Activated CD8-positive, alpha-beta memory T cell treated with anti-CD3 and anti-CD28 coated beads, Interleukin-2, amount 50 U/mL, for 48 hours (primary cell): Measurements from ENCODE around the gene AMBRA1.

Source experiments
- DNase-seq: peaks from one replicate; pipeline ENCODE4 v3.0.0-alpha.2; 2020

Gene AMBRA1

GRCh38 chr11:46564459-46564858 is 29.4 kb downstream of the AMBRA1 start:
- DNase-seq, result no peak

GRCh38 chr11:46562527-46562926 is 31.3 kb downstream of the AMBRA1 start:
- no peak for DNase-seq

- DNase-seq, result no peak
Measured at GRCh38 chr11:46560300-46560991, 33.4 kb downstream of the AMBRA1 start.

DNA sequence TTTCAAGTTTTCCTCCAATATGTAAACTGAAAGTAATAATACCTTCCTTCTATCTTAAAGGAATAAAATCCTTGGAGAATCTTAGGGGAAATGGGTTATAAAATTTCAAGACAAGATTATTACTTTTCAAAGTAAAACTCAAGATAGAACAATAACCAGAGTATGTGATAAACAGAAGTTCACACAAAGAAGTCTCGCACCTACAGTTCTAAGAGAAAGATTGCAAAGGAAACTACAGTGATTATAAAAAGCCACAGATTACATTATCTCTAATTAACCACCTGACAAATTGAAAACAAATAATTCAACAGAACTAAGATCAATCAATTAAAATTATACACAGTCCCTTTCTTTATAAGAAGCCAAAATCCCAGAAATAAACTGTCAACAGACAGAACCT is 34.0 kb downstream of the AMBRA1 start:
- no peak for DNase-seq

GRCh38 chr11:46557684-46558151 is 36.1 kb downstream of the AMBRA1 start:
- no peak for DNase-seq

- DNase-seq, result no peak
Measured at GRCh38 chr11:46555267-46556054, 38.4 kb downstream of the AMBRA1 start.

DNA sequence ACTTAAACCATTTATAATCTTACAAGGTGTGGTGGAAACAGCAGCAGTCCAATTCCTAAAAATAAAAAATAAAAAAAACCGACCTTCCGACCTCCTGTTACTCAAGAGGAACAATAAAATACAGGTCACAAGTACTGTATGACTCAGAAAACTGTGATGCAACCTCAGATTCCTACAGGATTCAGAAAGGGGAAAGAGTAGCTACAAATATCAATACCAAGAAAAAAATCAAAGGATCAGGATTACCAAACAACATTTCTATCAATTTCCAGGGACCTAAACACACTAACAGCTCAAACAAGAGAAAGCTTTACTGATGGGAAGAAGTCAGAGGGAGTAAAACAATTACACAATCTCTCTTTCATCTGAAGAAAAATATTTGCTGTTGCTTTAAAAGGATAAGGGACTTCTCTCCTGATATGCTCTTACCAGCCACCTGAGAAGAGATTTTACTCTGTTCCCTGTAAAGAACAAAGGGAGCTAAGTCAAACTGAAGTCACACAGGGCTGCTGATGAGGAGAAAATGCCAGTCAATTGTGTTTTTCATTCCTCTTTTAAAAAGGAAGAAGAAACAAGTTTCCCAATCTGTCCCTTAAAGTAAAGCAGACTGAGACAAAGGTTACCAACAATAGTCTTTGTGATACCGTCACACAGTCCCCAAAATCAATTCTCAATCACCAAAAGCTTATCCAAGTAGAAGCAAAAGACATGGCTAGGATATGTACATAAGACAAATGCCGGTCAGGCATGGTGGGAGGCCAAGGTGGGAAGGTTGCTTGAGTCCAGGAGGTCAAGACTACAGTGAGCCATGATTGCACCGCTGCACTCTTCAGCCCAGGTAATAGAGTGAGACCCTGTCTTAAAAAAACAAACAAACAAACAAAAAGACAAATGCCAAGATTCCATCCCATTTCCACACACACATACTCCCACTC is 39.3 kb downstream of the AMBRA1 start:
- DNase-seq, result no peak

DNA sequence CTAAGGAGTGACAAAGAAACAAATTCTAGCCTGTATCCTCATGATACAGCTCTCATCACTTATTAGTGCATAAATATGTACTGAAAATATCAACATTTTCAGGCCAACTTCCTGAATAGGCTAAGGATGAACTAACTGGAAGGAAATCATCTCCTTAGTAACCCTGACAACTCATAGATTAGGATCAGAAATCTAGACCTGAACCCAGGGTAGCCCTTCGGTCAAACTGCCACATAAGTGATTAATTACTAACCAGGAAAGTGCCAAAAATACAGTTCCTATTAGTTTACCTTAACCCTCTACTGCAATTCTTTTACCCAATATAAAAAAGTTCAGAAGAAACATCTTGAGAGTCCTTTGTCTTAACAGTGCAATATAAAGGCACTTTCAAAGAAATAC is 40.0 kb downstream of the AMBRA1 start:
- DNase-seq, result no peak

GRCh38 chr11:46551261-46551660 is 42.6 kb downstream of the AMBRA1 start:
- DNase-seq, result no peak

DNA sequence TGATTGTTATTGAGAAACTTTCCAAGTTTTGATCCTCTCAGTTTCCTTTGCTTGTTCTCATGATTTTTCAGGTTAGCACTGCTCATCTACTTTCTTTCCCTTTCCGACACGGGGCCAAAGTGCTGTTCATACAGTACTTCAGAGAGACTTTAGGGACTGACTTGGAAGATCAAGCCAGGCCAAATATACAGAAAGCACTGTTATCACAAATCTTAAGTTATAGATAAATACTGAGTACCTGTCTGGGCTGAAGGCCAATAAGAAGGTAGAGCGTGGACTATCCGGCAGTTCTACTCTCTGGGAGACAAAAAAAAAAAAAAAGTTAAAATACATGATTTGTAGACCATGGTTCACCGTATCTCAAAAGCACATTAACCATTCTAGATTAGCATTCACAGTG is 46.2 kb downstream of the AMBRA1 start:
- no peak for DNase-seq

GRCh38 chr11:46543564-46543963 is 50.3 kb downstream of the AMBRA1 start:
- no peak for DNase-seq

GRCh38 chr11:46541593-46542371 is 52.0 kb downstream of the AMBRA1 start:
- DNase-seq, result no peak

- no peak for DNase-seq
Measured at GRCh38 chr11:46540807-46541206, 53.0 kb downstream of the AMBRA1 start.

- peak; percentile 71 for DNase-seq
Measured at GRCh38 chr11:46537537-46538295, 56.1 kb downstream of the AMBRA1 start.

GRCh38 chr11:46537121-46537520 is 56.7 kb downstream of the AMBRA1 start:
- no peak for DNase-seq

- DNase-seq, result no peak
Measured at GRCh38 chr11:46535688-46536087, 58.1 kb downstream of the AMBRA1 start.

DNA sequence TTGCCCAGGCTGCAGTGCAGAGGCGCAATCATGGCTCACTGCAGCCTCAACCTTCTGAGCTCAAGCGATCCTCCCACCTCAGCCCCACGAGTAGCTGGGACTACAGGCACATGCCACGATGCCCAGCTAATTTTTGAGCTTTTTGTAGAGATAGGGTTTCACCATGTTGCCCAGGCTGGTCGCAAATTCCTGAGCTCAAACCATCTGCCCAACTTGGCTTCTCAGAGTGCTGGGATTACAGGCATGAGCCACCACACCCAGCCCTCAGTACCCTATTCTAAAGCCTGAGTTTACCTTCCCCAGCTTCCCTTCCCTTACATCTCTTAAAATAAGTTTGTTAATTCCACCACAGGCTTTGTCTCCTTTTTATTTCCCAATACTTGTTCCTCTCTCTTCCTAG is 59.1 kb downstream of the AMBRA1 start:
- no peak for DNase-seq

DNA sequence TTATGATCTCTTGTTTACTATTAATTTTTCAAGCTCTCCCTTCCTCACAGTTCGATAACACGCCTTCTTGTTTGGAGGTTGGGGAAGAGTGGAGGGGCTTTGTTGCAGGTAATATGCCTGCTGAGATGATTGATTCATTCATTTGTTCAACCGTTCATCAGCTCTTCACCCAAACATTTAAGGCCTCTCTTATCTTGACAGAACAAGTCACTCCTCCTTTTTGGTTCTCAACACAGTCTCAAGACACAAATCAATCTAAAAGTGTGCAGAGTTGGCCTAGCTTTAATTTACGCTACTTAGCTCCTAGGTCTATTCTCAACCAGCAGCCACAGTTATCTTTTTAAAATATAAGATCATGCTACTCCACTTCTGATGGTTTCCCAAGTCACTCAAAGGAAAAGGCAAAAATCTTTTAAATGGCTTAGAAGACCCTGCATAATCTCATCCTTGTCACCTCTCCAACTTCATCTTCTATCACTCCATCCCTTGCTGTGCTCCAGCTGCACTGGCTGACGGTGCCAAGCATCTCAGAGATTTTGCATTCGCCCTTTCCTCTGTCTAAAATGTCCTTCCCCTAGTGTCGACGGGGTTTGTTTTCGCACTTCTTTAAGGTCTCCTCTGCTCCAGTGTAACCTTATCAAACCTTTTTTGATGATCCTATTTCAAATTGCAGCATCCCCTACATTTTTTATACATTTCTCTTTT is 60.3 kb downstream of the AMBRA1 start:
- no peak for DNase-seq

GRCh38 chr11:46529928-46530574 is 63.8 kb downstream of the AMBRA1 start:
- DNase-seq, result no peak
